HG03571 (cell line): Measurements from ENCODE around the gene HSPA5.
A peak's percentile ranks its signal among the peaks of the same experiment; 100 is the strongest.
"Not testable (repeated sequence)": the region's sequence is repeated elsewhere in the genome, so short reads cannot be mapped to it uniquely, and the experiment has no call there.

ENCODE experiments used
- ATAC-seq: cut with Tn5 transposase; IDR thresholded peaks from one replicate; pipeline ENCODE4 v1.9.1; 2021; ENCODE audit not compliant: unreplicated experiment

HSPA5 gene

GRCh38 chr9:125241000-125241862 is at the start of gene HSPA5:
Gene HSPA5 (minus strand): TSS chr9:125241343. CDS start chr9:125241126, 217 bp downstream.
- ATAC-seq = peak; percentile 90

- not testable (repeated sequence) for ATAC-seq
Measured at GRCh38 chr9:125286935-125287433, 45.8 kb upstream of the HSPA5 start.

GRCh38 chr9:125284855-125285254 is 43.7 kb upstream of the HSPA5 start:
- ATAC-seq = no peak

GRCh38 chr9:125280945-125281344 is 39.8 kb upstream of the HSPA5 start:
- no peak for ATAC-seq

GRCh38 chr9:125277411-125277810 is 36.3 kb upstream of the HSPA5 start:
- no peak for ATAC-seq

GRCh38 chr9:125276771-125277170 is 35.6 kb upstream of the HSPA5 start:
- ATAC-seq = no peak

- ATAC-seq = no peak
Measured at GRCh38 chr9:125272697-125273096, 31.6 kb upstream of the HSPA5 start.

GRCh38 chr9:125271081-125271480 is 29.9 kb upstream of the HSPA5 start:
- no peak for ATAC-seq

GRCh38 chr9:125269014-125269397 is 27.9 kb upstream of the HSPA5 start:
- no peak for ATAC-seq

GRCh38 chr9:125268394-125269013 is 27.4 kb upstream of the HSPA5 start:
- ATAC-seq = no peak

GRCh38 chr9:125264068-125264467 is 22.9 kb upstream of the HSPA5 start:
- not testable (repeated sequence) for ATAC-seq

GRCh38 chr9:125262294-125262991 is 21.3 kb upstream of the HSPA5 start:
- ATAC-seq = no peak

- peak; percentile 84 for ATAC-seq
Measured at GRCh38 chr9:125261501-125262293, 20.6 kb upstream of the HSPA5 start, which contains the start of gene GAPVD1. Gene GAPVD1 (plus strand): TSS chr9:125261826. CDS start chr9:125298922, 37,096 bp downstream.

GRCh38 chr9:125260561-125260960 is 19.4 kb upstream of the HSPA5 start:
- ATAC-seq = no peak

GRCh38 chr9:125258832-125259534 is 17.8 kb upstream of the HSPA5 start:
- ATAC-seq = no peak

- ATAC-seq = no peak
Measured at GRCh38 chr9:125258160-125258785, 17.1 kb upstream of the HSPA5 start.

- ATAC-seq = no peak
Measured at GRCh38 chr9:125255781-125256391, 14.7 kb upstream of the HSPA5 start.

- ATAC-seq = no peak
Measured at GRCh38 chr9:125254231-125254630, 13.1 kb upstream of the HSPA5 start.

GRCh38 chr9:125246261-125246667 is 5.1 kb upstream of the HSPA5 start:
- no peak for ATAC-seq
